ENCODE data around the gene MYRFL.
A peak's percentile ranks its signal among the peaks of the same experiment; 100 is the strongest.

Gene MYRFL

GRCh38 chr12:69879007-69879960, 54.3 kb downstream of the MYRFL start:
- peak overlapping the region; percentile 3 to 37 for H3K4me3 ChIP-seq (replicated peaks in 1 of 2; ENCODE audit: low read depth in 2 of 2, low read length in 2 of 2)
- DNase-seq (ENCODE audit: low read depth in 2 of 2), result peak; percentile 84
- TF ChIP-seq CTCF (IDR thresholded peaks at IDR 0.05; ENCODE audit: low read depth, low read length), result peak; percentile 86

GRCh38 chr12:69880571-69880970, 55.5 kb downstream of the MYRFL start:
- no peak for TF ChIP-seq CTCF (IDR thresholded peaks at IDR 0.05; ENCODE audit: low read depth, low read length)
- DNase-seq (ENCODE audit: low read depth in 2 of 2), result peak in 1 of 2 donors; percentile 41
- H3K4me3 ChIP-seq (replicated peaks in 1 of 2; ENCODE audit: low read depth in 2 of 2, low read length in 2 of 2), result no peak overlapping the region

- DNase-seq (ENCODE audit: low read depth in 2 of 2), result no peak
- TF ChIP-seq CTCF (IDR thresholded peaks at IDR 0.05; ENCODE audit: low read depth, low read length), result no peak
- no peak overlapping the region for H3K4me3 ChIP-seq (replicated peaks in 1 of 2; ENCODE audit: low read depth in 2 of 2, low read length in 2 of 2)
These were observed 56.7 kb downstream of the MYRFL start for GRCh38 chr12:69881771-69882170.

DNA sequence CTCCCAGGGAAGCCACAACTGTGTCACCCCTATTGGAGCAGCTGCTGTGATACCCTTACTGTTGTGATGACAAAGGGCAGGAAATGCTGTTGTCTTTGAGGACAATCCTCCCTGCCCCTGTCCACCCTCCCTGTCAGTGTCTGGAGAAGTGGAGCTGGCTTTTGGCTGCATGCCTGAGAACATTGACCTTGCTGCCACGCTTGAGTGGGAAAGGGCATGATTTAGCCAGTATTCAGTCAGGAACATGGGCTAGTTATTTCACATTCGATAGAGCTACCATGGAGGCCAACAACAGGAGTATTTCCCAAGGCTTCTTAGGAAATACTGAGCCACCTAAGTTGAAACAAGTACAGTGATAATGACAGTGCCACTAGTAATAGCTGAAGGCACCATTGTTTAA, 59.4 kb downstream of the MYRFL start:
- no peak overlapping the region for H3K4me3 ChIP-seq (replicated peaks in 1 of 2; ENCODE audit: low read depth in 2 of 2, low read length in 2 of 2)
- TF ChIP-seq CTCF (IDR thresholded peaks at IDR 0.05; ENCODE audit: low read depth, low read length), result no peak
- DNase-seq (ENCODE audit: low read depth in 2 of 2), result no peak

DNA sequence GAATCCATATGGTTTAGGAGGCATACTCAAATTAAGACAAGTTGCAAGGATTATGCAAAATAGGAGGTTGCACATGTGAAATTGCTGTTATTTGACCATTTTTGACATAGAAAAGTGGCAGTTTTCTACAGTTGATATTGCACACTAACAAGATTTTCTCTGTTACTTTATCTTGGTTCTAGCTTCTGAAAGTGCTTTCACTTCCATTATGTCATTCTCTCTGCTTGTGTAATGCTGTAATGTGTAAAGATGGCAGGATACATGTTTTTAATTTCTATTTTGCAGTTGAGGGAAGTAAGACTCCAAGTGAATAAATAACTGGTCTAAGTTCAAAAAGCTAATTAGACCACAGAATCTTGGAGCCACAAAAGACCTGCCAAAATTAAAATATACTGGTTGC, 60.6 kb downstream of the MYRFL start:
- no peak for TF ChIP-seq CTCF (IDR thresholded peaks at IDR 0.05; ENCODE audit: low read depth, low read length)
- DNase-seq (ENCODE audit: low read depth in 2 of 2), result no peak
- H3K4me3 ChIP-seq (replicated peaks in 1 of 2; ENCODE audit: low read depth in 2 of 2, low read length in 2 of 2), result no peak overlapping the region

- no peak overlapping the region for H3K4me3 ChIP-seq (replicated peaks in 1 of 2; ENCODE audit: low read depth in 2 of 2, low read length in 2 of 2)
- no peak for TF ChIP-seq CTCF (IDR thresholded peaks at IDR 0.05; ENCODE audit: low read depth, low read length)
- DNase-seq (ENCODE audit: low read depth in 2 of 2), result no peak
These were observed 61.1 kb downstream of the MYRFL start for GRCh38 chr12:69886109-69886508.
